Measurements from ENCODE around the gene COL16A1. TPM values are rescaled to one million over a fixed set of nuclear protein-coding genes. Genes with fewer than 3 reads are reported as not detected.

The COL16A1 gene
- polyA plus RNA-seq, 6 donors from 2014 or later: 0.64 to 1.2 TPM; not detected in 4

- Mint-ChIP-seq H3K27ac (no peak overlapping the region), H3K4me1 (peaks cover 0 to 3% (median 0%) of the 10 kb centered on the region in 3 donors), H3K36me3 (no peaks in the 10 kb centered on the region), H3K4me3 (no peak overlapping the region), H3K9me3 (no peaks in the 10 kb centered on the region), H3K27me3 (peaks cover 6 to 62% (median 52%) of the 10 kb centered on the region in 3 donors)
- DNase-seq (no peak), ATAC-seq (ENCODE audit: low read depth in 2 of 2) (peak; percentile 34 to 46)
Measured at GRCh38 chr1:31683997-31684396, 19.8 kb downstream of the COL16A1 start.

- peaks cover under 1 to 51% (median 46%) of the 10 kb centered on the region in 3 donors for H3K27me3 Mint-ChIP-seq
- H3K36me3 Mint-ChIP-seq: no peaks in the 10 kb centered on the region
- no peak for ATAC-seq (ENCODE audit: low read depth in 2 of 2)
- no peak for DNase-seq
- peak overlapping the region in 1 of 6 donors; percentile 69 for H3K27ac Mint-ChIP-seq
- H3K4me1 Mint-ChIP-seq: no peaks in the 10 kb centered on the region
- H3K4me3 Mint-ChIP-seq: no peak overlapping the region
- H3K9me3 Mint-ChIP-seq: no peaks in the 10 kb centered on the region
Measured at GRCh38 chr1:31681415-31681814, 22.4 kb downstream of the COL16A1 start.

GRCh38 chr1:31679676-31680230 is 24.1 kb downstream of the COL16A1 start:
- no peaks in the 10 kb centered on the region for H3K36me3 Mint-ChIP-seq
- peaks cover 6 to 40% (median 34%) of the 10 kb centered on the region in 3 donors for H3K27me3 Mint-ChIP-seq
- ATAC-seq (ENCODE audit: low read depth in 2 of 2): no peak
- no peaks in the 10 kb centered on the region for H3K4me1 Mint-ChIP-seq
- H3K27ac Mint-ChIP-seq: no peak overlapping the region
- H3K9me3 Mint-ChIP-seq: no peaks in the 10 kb centered on the region
- no peak for DNase-seq
- no peak overlapping the region for H3K4me3 Mint-ChIP-seq

GRCh38 chr1:31679091-31679490 is 24.7 kb downstream of the COL16A1 start:
- peaks cover 6 to 44% (median 30%) of the 10 kb centered on the region in 3 donors for H3K27me3 Mint-ChIP-seq
- no peak for DNase-seq
- no peaks in the 10 kb centered on the region for H3K4me1 Mint-ChIP-seq
- H3K27ac Mint-ChIP-seq: peak overlapping the region in 1 of 6 donors; percentile 56
- no peak for ATAC-seq (ENCODE audit: low read depth in 2 of 2)
- H3K4me3 Mint-ChIP-seq: no peak overlapping the region
- no peaks in the 10 kb centered on the region for H3K9me3 Mint-ChIP-seq
- H3K36me3 Mint-ChIP-seq: no peaks in the 10 kb centered on the region

GRCh38 chr1:31678681-31679080 is 25.1 kb downstream of the COL16A1 start:
- H3K27me3 Mint-ChIP-seq: peaks cover 6 to 48% (median 30%) of the 10 kb centered on the region in 3 donors
- no peaks in the 10 kb centered on the region for H3K36me3 Mint-ChIP-seq
- no peaks in the 10 kb centered on the region for H3K9me3 Mint-ChIP-seq
- DNase-seq (no peak), ATAC-seq (ENCODE audit: low read depth in 2 of 2) (no peak)
- H3K27ac Mint-ChIP-seq: peak overlapping the region in 1 of 6 donors; percentile 56
- H3K4me3 Mint-ChIP-seq: no peak overlapping the region
- H3K4me1 Mint-ChIP-seq: no peaks in the 10 kb centered on the region

- Mint-ChIP-seq H3K27ac (no peak overlapping the region), H3K4me3 (no peak overlapping the region), H3K27me3 (peaks cover 9 to 43% (median 30%) of the 10 kb centered on the region in 3 donors), H3K36me3 (no peaks in the 10 kb centered on the region), H3K9me3 (no peaks in the 10 kb centered on the region), H3K4me1 (no peaks in the 10 kb centered on the region)
- ATAC-seq (ENCODE audit: low read depth in 2 of 2): no peak
- DNase-seq: no peak
Measured at GRCh38 chr1:31677949-31678348, 25.9 kb downstream of the COL16A1 start.

GRCh38 chr1:31677401-31677800 is 26.4 kb downstream of the COL16A1 start:
- no peak overlapping the region for H3K27ac Mint-ChIP-seq

GRCh38 chr1:31675756-31676155 is 28.1 kb downstream of the COL16A1 start:
- H3K9me3 Mint-ChIP-seq: no peaks in the 10 kb centered on the region
- H3K36me3 Mint-ChIP-seq: no peaks in the 10 kb centered on the region
- DNase-seq (no peak), ATAC-seq (ENCODE audit: low read depth in 2 of 2) (no peak)
- peaks cover 17 to 50% (median 39%) of the 10 kb centered on the region in 3 donors for H3K27me3 Mint-ChIP-seq
- H3K4me1 Mint-ChIP-seq: no peaks in the 10 kb centered on the region
- H3K4me3 Mint-ChIP-seq: no peak overlapping the region
- peak overlapping the region in 1 of 6 donors; percentile 60 for H3K27ac Mint-ChIP-seq

More at GRCh38 chr1:31677401-31677800, 26.4 kb downstream of the COL16A1 start:
- no peak for ATAC-seq (ENCODE audit: low read depth in 2 of 2)
- Mint-ChIP-seq H3K4me3 (no peak overlapping the region), H3K9me3 (no peaks in the 10 kb centered on the region), H3K36me3 (no peaks in the 10 kb centered on the region), H3K4me1 (no peaks in the 10 kb centered on the region), H3K27me3 (peaks cover 9 to 43% (median 30%) of the 10 kb centered on the region in 3 donors)
- DNase-seq: no peak

GRCh38 chr1:31675161-31675560 is 28.7 kb downstream of the COL16A1 start:
- H3K9me3 Mint-ChIP-seq: no peaks in the 10 kb centered on the region
- peaks cover 0 to 4% of the 10 kb centered on the region in 2 donors for H3K36me3 Mint-ChIP-seq
- DNase-seq: no peak
- no peak overlapping the region for H3K27ac Mint-ChIP-seq
- no peak for ATAC-seq (ENCODE audit: low read depth in 2 of 2)
- no peak overlapping the region for H3K4me3 Mint-ChIP-seq
- peaks cover 3 to 5% (median 4%) of the 10 kb centered on the region in 3 donors for H3K4me1 Mint-ChIP-seq
- H3K27me3 Mint-ChIP-seq: peaks cover 21 to 52% (median 39%) of the 10 kb centered on the region in 3 donors

GRCh38 chr1:31674626-31675025 is 29.2 kb downstream of the COL16A1 start:
- no peak for DNase-seq
- peak overlapping the region in 1 of 8 donors; percentile 52 for H3K4me3 Mint-ChIP-seq
- H3K27me3 Mint-ChIP-seq: peaks cover 25 to 58% (median 39%) of the 10 kb centered on the region in 3 donors
- H3K27ac Mint-ChIP-seq: peak overlapping the region in 1 of 6 donors; percentile 75
- H3K9me3 Mint-ChIP-seq: no peaks in the 10 kb centered on the region
- peaks cover 0 to 8% of the 10 kb centered on the region in 2 donors for H3K36me3 Mint-ChIP-seq
- ATAC-seq (ENCODE audit: low read depth in 2 of 2): no peak
- peaks cover 7 to 11% (median 9%) of the 10 kb centered on the region in 3 donors for H3K4me1 Mint-ChIP-seq

GRCh38 chr1:31673433-31673832 is 30.4 kb downstream of the COL16A1 start:
- Mint-ChIP-seq H3K4me1 (peaks cover 11 to 14% (median 13%) of the 10 kb centered on the region in 3 donors), H3K36me3 (peaks cover 0 to 8% of the 10 kb centered on the region in 2 donors), H3K9me3 (no peaks in the 10 kb centered on the region), H3K27ac (no peak overlapping the region), H3K4me3 (no peak overlapping the region), H3K27me3 (peaks cover 34 to 70% (median 39%) of the 10 kb centered on the region in 3 donors)
- DNase-seq (no peak), ATAC-seq (ENCODE audit: low read depth in 2 of 2) (no peak)

- Mint-ChIP-seq H3K4me1 (peaks cover 11 to 14% (median 13%) of the 10 kb centered on the region in 3 donors), H3K36me3 (peaks cover 0 to 8% of the 10 kb centered on the region in 2 donors), H3K27ac (no peak overlapping the region), H3K4me3 (no peak overlapping the region), H3K9me3 (no peaks in the 10 kb centered on the region), H3K27me3 (peaks cover 34 to 72% (median 39%) of the 10 kb centered on the region in 3 donors)
- ATAC-seq (ENCODE audit: low read depth in 2 of 2) (no peak), DNase-seq (no peak)
Measured at GRCh38 chr1:31672986-31673385, 30.8 kb downstream of the COL16A1 start.

GRCh38 chr1:31671561-31672201 is 32.1 kb downstream of the COL16A1 start:
- H3K9me3 Mint-ChIP-seq: no peaks in the 10 kb centered on the region
- peaks cover 12 to 14% (median 13%) of the 10 kb centered on the region in 3 donors for H3K4me1 Mint-ChIP-seq
- H3K27me3 Mint-ChIP-seq: peaks cover 34 to 63% (median 39%) of the 10 kb centered on the region in 3 donors
- H3K36me3 Mint-ChIP-seq: peaks cover 0 to 8% of the 10 kb centered on the region in 2 donors
- ATAC-seq (ENCODE audit: low read depth in 2 of 2) (no peak), DNase-seq (no peak)
- peak overlapping the region in 2 of 8 donors; percentile 13 to 20 for H3K4me3 Mint-ChIP-seq
- no peak overlapping the region for H3K27ac Mint-ChIP-seq

- DNase-seq: no peak
- peak overlapping the region in 3 of 8 donors; percentile 8 to 69 (median 44) for H3K4me3 Mint-ChIP-seq
- peaks cover 13 to 15% (median 14%) of the 10 kb centered on the region in 3 donors for H3K4me1 Mint-ChIP-seq
- peaks cover 0 to 8% of the 10 kb centered on the region in 2 donors for H3K36me3 Mint-ChIP-seq
- no peak for ATAC-seq (ENCODE audit: low read depth in 2 of 2)
- H3K27ac Mint-ChIP-seq: no peak overlapping the region
- peaks cover 34 to 63% (median 39%) of the 10 kb centered on the region in 3 donors for H3K27me3 Mint-ChIP-seq
- H3K9me3 Mint-ChIP-seq: no peaks in the 10 kb centered on the region
Measured at GRCh38 chr1:31671147-31671546, 32.7 kb downstream of the COL16A1 start.

Measured in naive B cell (primary cell).